A549 (cell line): ENCODE data around the gene WDR48. TPM values are rescaled to one million over a fixed set of nuclear protein-coding genes. Genes with fewer than 3 reads are reported as not detected.
A peak's percentile ranks its signal among the peaks of the same experiment; 100 is the strongest.

Experiments
- ATAC-seq, 2 experiments: fragments of 200-7000 bp in 1 of 2; fragments of >200 bp in 1 of 2; cut with Nextera tagmentation in 1 of 2; cut with Tn5 transposase in 1 of 2; 3 replicates each; pipeline versions ENCODE4 v1.8.0 to v1.9.1; 2018 to 2020; ENCODE audit warnings: mild to moderate bottlenecking in 1 of 2, moderate library complexity in 1 of 2
- CTCF ChIA-PET: fragments of 300-600 bp; sonication (Branson Sonifier 250); formaldehyde crosslinking; extraction: SDS; loops from one replicate; lab custom pipeline; 2021; ENCODE audit warnings: antibody characterized with exemption, inconsistent platforms; lab: Yijun Ruan, JAX
- POLR2A ChIA-PET: fragments of 350-600 bp; formaldehyde crosslinking; extraction: SDS; loops from one replicate; lab custom pipeline; 2021; ENCODE audit warnings: antibody characterized with exemption, inconsistent platforms; lab: Yijun Ruan, JAX
- DNase-seq, 2 experiments: peaks; one replicate each; pipeline versions ENCODE4 v3.0.0 to v3.0.0-alpha.2; 2011 to 2016; ENCODE audit warnings: low read depth in 1 of 2, low spot score in 1 of 2
- FAIRE-seq: peaks from 2 replicates; lab custom pipeline; 2011; peaks lifted over from hg19 to GRCh38; lab: Jason Lieb, UNC
- H3K27ac ChIP-seq, 2 experiments: fragments of >200 bp; sonication (Bioruptor Twin); formaldehyde crosslinking; 3 replicates each; pipeline ENCODE4 v1.5.1; 2016 to 2017
- H3K4me1 ChIP-seq: fragments of >200 bp; sonication (Bioruptor Twin); formaldehyde crosslinking; 3 replicates; pipeline ENCODE4 v1.6.1; 2016
- H3K4me2 ChIP-seq: fragments of >200 bp; sonication (Bioruptor Twin); formaldehyde crosslinking; 3 replicates; pipeline ENCODE4 v1.6.1; 2016
- H3K4me3 ChIP-seq: fragments of >200 bp; sonication (Bioruptor Twin); formaldehyde crosslinking; 3 replicates; pipeline ENCODE4 v1.5.1; 2016
- H3K9me3 ChIP-seq: fragments of >200 bp; sonication (Bioruptor Twin); formaldehyde crosslinking; 3 replicates; pipeline ENCODE4 v1.6.1; 2016
- CBX2 ChIP-seq: fragments of 200-600 bp; sonication (generic); IDR thresholded peaks from 2 replicates; pipeline ENCODE4 v1.6.1; 2016; ENCODE audit warnings: low read depth, mild to moderate bottlenecking, borderline replicate concordance
- CEBPB ChIP-seq, 2 experiments: fragments of >200 bp in 1 of 2; sonication (Bioruptor Twin) in 1 of 2; formaldehyde crosslinking in 1 of 2; IDR thresholded peaks; 2 replicates each; pipeline ENCODE4 v1.6.1; 2012 to 2016
- CTCF ChIP-seq: fragments of >200 bp; sonication (Bioruptor Twin); formaldehyde crosslinking; IDR thresholded peaks from 3 replicates; pipeline ENCODE4 v1.5.1; 2016
- EHF ChIP-seq: fragments of 250-450 bp; sonication (Bioruptor Pico); IDR thresholded peaks from 2 replicates; pipeline ENCODE4 v1.5.0; 2020; ENCODE audit warnings: mild to moderate bottlenecking
- FOXS1 ChIP-seq: fragments of 250-450 bp; sonication (Bioruptor Pico); IDR thresholded peaks from 2 replicates; pipeline ENCODE4 v1.5.0; 2020; ENCODE audit warnings: mild to moderate bottlenecking, moderate library complexity
- HDAC2 ChIP-seq: fragments of 200-600 bp; sonication (generic); IDR thresholded peaks from 2 replicates; pipeline ENCODE4 v1.6.1; 2016
- HOXA7 ChIP-seq: fragments of 250-450 bp; sonication (Bioruptor Pico); IDR thresholded peaks from 2 replicates; pipeline ENCODE4 v1.5.0; 2020; ENCODE audit warnings: mild to moderate bottlenecking, moderate library complexity
- HOXB5 ChIP-seq: fragments of 250-450 bp; sonication (Bioruptor Pico); IDR thresholded peaks from 2 replicates; pipeline ENCODE4 v1.5.0; 2020; ENCODE audit warnings: mild to moderate bottlenecking, moderate library complexity
- MAFK ChIP-seq: fragments of 450-650 bp; IDR thresholded peaks from 2 replicates; pipeline ENCODE4 v1.6.1; 2014; ENCODE audit not compliant: partially characterized antibody
- MYC ChIP-seq: IDR thresholded peaks from 2 replicates; pipeline ENCODE4 v1.6.1; 2012; ENCODE audit warnings: mild to moderate bottlenecking, inconsistent platforms, low read length, improper control_type of control experiment, borderline replicate concordance
- NPAS2 ChIP-seq: fragments of 250-450 bp; sonication (Bioruptor Pico); IDR thresholded peaks from 2 replicates; pipeline ENCODE4 v1.8.0; 2022; ENCODE audit warnings: mild to moderate bottlenecking, moderate library complexity, borderline replicate concordance
- POLR2AphosphoS2 ChIP-seq: conservative IDR thresholded peaks from 2 replicates; pipeline ENCODE4 v1.6.1; 2012; ENCODE audit warnings: low read length, improper control_type of control experiment, inconsistent platforms
- RAD21 ChIP-seq, 2 experiments: fragments of >200 bp in 1 of 2; sonication (Bioruptor Twin) in 1 of 2; formaldehyde crosslinking in 1 of 2; IDR thresholded peaks in 1 of 2; conservative IDR thresholded peaks in 1 of 2; 2 replicates in 1 of 2; 3 replicates in 1 of 2; pipeline ENCODE4 v1.6.1; 2012 to 2018; ENCODE audit warnings: inconsistent platforms in 1 of 2
- RNF2 ChIP-seq: fragments of 200-600 bp; sonication (generic); IDR thresholded peaks from 2 replicates; pipeline ENCODE4 v1.6.1; 2016; ENCODE audit warnings: low read depth, mild to moderate bottlenecking, antibody characterized with exemption, moderate library complexity, borderline replicate concordance
- SREBF2 ChIP-seq: fragments of 450-650 bp; IDR thresholded peaks from 2 replicates; pipeline ENCODE4 v1.6.1; 2014; ENCODE audit warnings: mild to moderate bottlenecking, moderate library complexity
- TFCP2L1 ChIP-seq: fragments of 250-450 bp; sonication (Bioruptor Pico); IDR thresholded peaks from 2 replicates; pipeline ENCODE4 v1.5.0; 2021; ENCODE audit warnings: mild to moderate bottlenecking
- ZFP36 ChIP-seq: fragments of 450-650 bp; IDR thresholded peaks from 2 replicates; pipeline ENCODE4 v1.6.1; 2014; ENCODE audit warnings: borderline replicate concordance; ENCODE audit not compliant: partially characterized antibody
- WGBS: methylation state at CpG from one replicate; pipeline ENCODE4 v1.1.6; 2017; ENCODE audit errors: missing lambda C conversion rate; 5-methylcytosine and 5-hydroxymethylcytosine counted together
- polyA plus RNA-seq, 4 experiments: library from polyadenylated mRNA; depleted of rRNA in 3 of 4; stranded (reverse); fragments of >200 nt; fragmentation: RNase III in 1 of 4; extraction: RNeasy Plus Mini Kit Qiagen cat#74134 plus additional on column Dnase treatment in 1 of 4; gene quantifications; 2 replicates in 3 of 4; 3 replicates in 1 of 4; pipeline ENCODE4 v1.2.3, GENCODE V29; 2011 to 2017
- TF ChIP-seq, protein P1 (sequence below): fragments of 450-650 bp; IDR thresholded peaks from 2 replicates; pipeline ENCODE4 v1.6.1; 2014; ENCODE audit warnings: antibody characterized with exemption
- TF ChIP-seq, protein P2 (sequence below): fragments of >200 bp; sonication (Bioruptor Twin); formaldehyde crosslinking; IDR thresholded peaks from 3 replicates; pipeline ENCODE4 v1.6.1; 2016
- TF ChIP-seq, protein P3 (sequence below): fragments of 250-450 bp; sonication (Bioruptor Pico); IDR thresholded peaks from 2 replicates; pipeline ENCODE4 v1.5.0; 2020; ENCODE audit warnings: low read depth, mild to moderate bottlenecking, moderate library complexity
- TF ChIP-seq, protein P4 (sequence below): IDR thresholded peaks from 2 replicates; pipeline ENCODE4 v1.6.1; 2012
- TF ChIP-seq, protein P5 (sequence below): IDR thresholded peaks from 2 replicates; pipeline ENCODE4 v1.6.1; 2012; ENCODE audit warnings: low read depth, borderline replicate concordance

WDR48 gene
- polyA plus RNA-seq, 2 of the 4 experiments (the other 2 are of a cell fraction) = 18.8 to 41.0 TPM

GRCh38 chr3:39122813-39123212 is 71.0 kb downstream of the WDR48 start:
- Histone ChIP-seq H3K4me2 (no peak overlapping the region), H3K27ac (no peak overlapping the region), H3K4me1 (peaks cover 18% of the 10 kb centered on the region), H3K9me3 (no peaks in the 10 kb centered on the region), H3K4me3 (no peak overlapping the region)
- POLR2A ChIA-PET = no interaction called here
- ATAC-seq (no peak), DNase-seq (no peak), FAIRE-seq (no peak)
- 71% methylated on average over 1 of the region's 1 CpG for WGBS
- CTCF ChIA-PET = interaction anchor here (0.6 to 22.7 kb wide), 5 partner anchors 16 to 169 kb away, joined by 3 to 383 read pairs (median 3); partner anchors contain the start of gene XIRP1
- TF ChIP-seq POLR2AphosphoS2 (no peak), SREBF2 (no peak), FOXS1 (CRISPR knock-in tag) (no peak), NPAS2 (CRISPR knock-in tag) (no peak), EHF (CRISPR knock-in tag) (no peak), RNF2 (no peak), MAFK (no peak), CBX2 (no peak), HOXB5 (no peak), MYC (no peak), RAD21 (conservative IDR thresholded peaks at IDR 0.05 in 1 of 2, IDR thresholded peaks at IDR 0.05 in 1 of 2) (no peak), TFCP2L1 (CRISPR knock-in tag) (no peak), ZFP36 (no peak), CEBPB (IDR thresholded peaks at IDR 0.05) (no peak)
- TF ChIP-seq, protein P1, sequence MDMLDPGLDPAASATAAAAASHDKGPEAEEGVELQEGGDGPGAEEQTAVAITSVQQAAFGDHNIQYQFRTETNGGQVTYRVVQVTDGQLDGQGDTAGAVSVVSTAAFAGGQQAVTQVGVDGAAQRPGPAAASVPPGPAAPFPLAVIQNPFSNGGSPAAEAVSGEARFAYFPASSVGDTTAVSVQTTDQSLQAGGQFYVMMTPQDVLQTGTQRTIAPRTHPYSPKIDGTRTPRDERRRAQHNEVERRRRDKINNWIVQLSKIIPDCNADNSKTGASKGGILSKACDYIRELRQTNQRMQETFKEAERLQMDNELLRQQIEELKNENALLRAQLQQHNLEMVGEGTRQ = no peak
- TF ChIP-seq, protein P2, sequence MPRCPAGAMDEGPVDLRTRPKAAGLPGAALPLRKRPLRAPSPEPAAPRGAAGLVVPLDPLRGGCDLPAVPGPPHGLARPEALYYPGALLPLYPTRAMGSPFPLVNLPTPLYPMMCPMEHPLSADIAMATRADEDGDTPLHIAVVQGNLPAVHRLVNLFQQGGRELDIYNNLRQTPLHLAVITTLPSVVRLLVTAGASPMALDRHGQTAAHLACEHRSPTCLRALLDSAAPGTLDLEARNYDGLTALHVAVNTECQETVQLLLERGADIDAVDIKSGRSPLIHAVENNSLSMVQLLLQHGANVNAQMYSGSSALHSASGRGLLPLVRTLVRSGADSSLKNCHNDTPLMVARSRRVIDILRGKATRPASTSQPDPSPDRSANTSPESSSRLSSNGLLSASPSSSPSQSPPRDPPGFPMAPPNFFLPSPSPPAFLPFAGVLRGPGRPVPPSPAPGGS = no peak
- TF ChIP-seq, protein P3, sequence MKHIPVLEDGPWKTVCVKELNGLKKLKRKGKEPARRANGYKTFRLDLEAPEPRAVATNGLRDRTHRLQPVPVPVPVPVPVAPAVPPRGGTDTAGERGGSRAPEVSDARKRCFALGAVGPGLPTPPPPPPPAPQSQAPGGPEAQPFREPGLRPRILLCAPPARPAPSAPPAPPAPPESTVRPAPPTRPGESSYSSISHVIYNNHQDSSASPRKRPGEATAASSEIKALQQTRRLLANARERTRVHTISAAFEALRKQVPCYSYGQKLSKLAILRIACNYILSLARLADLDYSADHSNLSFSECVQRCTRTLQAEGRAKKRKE = no peak
- TF ChIP-seq, protein P4, sequence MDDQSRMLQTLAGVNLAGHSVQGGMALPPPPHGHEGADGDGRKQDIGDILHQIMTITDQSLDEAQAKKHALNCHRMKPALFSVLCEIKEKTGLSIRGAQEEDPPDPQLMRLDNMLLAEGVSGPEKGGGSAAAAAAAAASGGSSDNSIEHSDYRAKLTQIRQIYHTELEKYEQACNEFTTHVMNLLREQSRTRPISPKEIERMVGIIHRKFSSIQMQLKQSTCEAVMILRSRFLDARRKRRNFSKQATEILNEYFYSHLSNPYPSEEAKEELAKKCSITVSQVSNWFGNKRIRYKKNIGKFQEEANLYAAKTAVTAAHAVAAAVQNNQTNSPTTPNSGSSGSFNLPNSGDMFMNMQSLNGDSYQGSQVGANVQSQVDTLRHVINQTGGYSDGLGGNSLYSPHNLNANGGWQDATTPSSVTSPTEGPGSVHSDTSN = no peak

DNA sequence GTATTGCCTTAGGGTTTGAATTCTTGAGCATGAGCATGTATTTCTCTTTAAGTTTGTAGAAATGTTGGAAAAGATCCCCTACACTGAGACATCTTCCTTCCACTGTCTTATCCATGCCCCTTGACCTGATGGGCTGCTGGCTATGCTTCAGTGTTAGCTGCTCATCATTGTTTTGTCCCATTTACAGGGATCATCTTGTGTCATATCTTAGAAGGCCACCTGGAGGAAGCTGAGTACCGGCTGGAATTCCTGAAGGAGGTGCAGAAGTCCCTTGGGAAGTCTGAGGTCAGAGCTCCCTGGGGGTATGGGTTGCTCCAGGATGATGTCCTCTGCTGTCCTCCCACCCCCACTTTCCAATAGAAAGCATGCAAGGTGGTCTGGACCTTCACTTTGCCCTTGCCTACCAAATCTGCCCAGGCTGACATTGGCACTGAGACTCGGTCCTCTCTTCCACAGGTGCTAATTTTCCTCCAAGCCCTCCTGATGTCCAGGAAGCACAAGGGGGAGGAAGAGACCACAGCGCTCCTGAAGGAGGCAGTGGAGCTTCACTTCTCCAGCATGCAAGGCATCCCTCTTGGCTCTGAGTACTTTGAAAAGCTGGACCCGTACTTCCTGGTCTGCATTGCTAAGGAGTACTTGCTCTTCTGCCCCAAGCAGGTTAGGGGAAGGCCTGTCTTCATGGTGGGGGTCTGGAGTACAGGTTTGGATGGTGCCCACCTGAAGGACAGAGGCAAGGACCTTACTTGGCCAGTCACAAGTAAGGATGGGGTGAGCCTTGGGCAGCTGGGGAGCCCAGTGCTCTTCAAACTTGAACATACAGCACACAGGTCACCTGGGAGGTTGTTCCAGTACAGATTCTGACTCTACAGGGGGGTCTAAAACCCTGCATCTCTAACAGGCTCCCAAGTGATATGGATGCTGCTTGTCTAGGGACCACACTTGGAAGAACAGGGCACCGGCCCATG is 73.3 kb downstream of the WDR48 start:
- ATAC-seq = peak; percentile 57 to 85
- DNase-seq = peak in 1 of 2 experiments; percentile 65
- no peak for FAIRE-seq
- ChIA-PET CTCF (interaction anchor here (0.9 to 22.7 kb wide), 17 partner anchors 11 to 253 kb away, joined by 3 to 383 read pairs (median 9); partner anchors contain the start of genes CX3CR1 and XIRP1), POLR2A (interaction anchor here (1.3 kb wide), 1 partner anchor 162 kb away, joined by 3 read pairs; no protein-coding TSS in a partner anchor)
- TF ChIP-seq HOXA7 (CRISPR knock-in tag) (no peak), HDAC2 (no peak), CEBPB (IDR thresholded peaks at IDR 0.05) (no peak), RAD21 (conservative IDR thresholded peaks at IDR 0.05 in 1 of 2, IDR thresholded peaks at IDR 0.05 in 1 of 2) (peak; percentile 54 to 68), CTCF (peak; percentile 41), POLR2AphosphoS2 (no peak)
- TF ChIP-seq, protein P5, sequence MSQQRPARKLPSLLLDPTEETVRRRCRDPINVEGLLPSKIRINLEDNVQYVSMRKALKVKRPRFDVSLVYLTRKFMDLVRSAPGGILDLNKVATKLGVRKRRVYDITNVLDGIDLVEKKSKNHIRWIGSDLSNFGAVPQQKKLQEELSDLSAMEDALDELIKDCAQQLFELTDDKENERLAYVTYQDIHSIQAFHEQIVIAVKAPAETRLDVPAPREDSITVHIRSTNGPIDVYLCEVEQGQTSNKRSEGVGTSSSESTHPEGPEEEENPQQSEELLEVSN = no peak
- Histone ChIP-seq H3K4me3 (no peak overlapping the region), H3K4me2 (peak overlapping the region; percentile 63), H3K4me1 (peaks cover 18% of the 10 kb centered on the region), H3K9me3 (no peaks in the 10 kb centered on the region), H3K27ac (peak overlapping the region; percentile 22 to 35; a peak in 2 of 6 replicates)
- WGBS = 63% methylated on average over 4 of the region's 5 CpGs
